ENCODE measurements around the gene HBP1.
"Not testable (repeated sequence)": the region's sequence is repeated elsewhere in the genome, so short reads cannot be mapped to it uniquely, and the experiment has no call there.

HBP1 gene

GRCh38 chr7:107186240-107186639 lies 17.4 kb downstream of the HBP1 start:
- DNase-seq = no peak

GRCh38 chr7:107187774-107188173 lies 19.0 kb downstream of the HBP1 start:
- no peak for DNase-seq

DNA sequence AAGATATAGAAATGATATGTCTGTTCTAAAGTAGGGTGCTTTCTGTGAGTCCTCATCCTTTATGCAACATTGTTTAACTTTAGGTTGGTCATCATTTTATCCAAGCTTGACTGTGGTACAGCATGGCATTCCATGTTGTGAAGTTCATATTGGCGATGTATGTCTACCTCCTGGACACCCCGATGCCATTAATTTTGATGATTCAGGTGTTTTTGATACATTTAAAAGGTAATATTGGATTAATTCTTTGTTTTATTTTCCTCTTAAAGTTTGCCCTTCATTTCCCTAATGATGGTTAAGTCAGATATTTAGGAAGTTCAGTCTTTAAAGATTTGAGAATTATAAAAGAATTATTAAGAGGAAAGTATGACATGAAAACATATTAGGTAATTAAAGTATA lies 21.3 kb downstream of the HBP1 start:
- DNase-seq = no peak

DNA sequence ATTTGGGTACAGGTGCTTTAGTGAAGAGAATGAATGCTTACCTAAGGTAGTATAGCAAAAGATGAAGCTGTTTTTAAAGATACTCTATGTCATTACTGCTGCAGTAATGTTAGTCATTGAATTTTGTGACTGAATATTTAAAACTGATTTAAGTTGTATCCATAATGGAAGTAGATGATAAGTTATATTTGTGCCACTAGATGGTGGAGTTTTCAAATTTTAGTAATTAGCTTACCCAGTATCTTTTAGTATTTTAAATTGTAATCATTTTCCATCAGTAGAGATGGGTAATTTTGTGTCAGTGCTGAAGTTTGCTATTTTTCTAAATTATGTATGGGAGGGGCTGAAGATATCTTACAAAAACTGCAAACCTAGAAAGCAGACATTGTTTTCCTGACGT lies 25.2 kb downstream of the HBP1 start:
- no peak for DNase-seq

GRCh38 chr7:107196834-107197610 lies 28.2 kb downstream of the HBP1 start:
- DNase-seq = no peak

GRCh38 chr7:107201795-107202450 lies 33.1 kb downstream of the HBP1 start:
- peak; percentile 60 for DNase-seq

DNA sequence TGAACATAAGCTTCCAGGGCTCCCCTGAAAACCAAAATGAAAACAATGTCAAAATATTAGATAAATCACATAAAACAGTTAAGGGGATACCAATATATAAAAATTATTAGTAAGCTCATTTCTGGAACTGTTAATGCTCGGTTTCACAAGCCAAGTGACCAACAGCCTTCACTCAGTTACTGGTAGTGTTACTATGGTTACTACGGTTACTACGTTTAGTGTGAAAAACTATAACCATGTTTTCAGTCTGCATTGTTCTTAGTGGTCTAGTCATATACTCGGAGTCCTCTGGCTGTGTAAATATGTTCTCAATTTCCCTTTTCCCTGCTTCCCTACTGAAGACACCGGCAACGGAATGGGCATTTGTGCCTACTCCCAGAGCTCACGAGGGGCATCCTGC lies 34.8 kb downstream of the HBP1 start:
- no peak for DNase-seq

DNA sequence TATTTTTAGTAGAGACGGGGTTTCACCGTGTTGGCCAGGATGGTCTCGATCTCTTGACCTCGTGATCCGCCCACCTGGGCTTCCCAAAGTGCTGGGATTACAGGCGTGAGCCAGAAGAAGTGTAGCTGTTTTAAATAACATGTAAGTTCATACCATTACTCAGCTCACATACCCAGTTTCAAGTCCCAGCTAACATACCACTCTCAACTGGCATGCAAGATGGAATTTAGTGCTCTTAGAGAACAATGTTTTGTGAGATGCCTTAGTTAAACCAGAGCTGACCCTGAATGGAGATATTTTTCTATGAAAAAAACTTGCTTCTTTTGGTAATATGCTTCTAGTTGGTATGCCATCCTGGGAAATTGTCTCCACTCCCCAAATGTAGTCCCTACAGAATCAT lies 37.3 kb downstream of the HBP1 start:
- no peak for DNase-seq

DNA sequence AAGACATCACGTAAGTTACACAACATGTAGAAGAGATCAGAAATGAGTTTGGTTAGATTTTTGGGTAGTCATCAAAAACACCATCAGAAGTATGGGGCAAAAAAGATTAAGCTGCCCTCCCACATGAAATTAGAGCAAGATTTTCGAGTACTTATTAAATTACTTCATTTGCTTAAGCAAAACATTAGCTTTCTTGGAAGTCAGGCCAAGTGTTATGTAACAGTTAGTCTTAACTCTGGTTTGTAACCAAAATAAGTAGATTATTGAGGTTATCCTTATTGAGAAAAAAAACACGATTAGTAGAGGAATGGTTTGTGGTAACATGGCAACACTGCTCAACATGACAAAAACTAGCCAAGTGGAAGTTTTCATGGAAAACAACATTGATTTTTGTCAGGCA lies 37.9 kb downstream of the HBP1 start:
- no peak for DNase-seq

DNA sequence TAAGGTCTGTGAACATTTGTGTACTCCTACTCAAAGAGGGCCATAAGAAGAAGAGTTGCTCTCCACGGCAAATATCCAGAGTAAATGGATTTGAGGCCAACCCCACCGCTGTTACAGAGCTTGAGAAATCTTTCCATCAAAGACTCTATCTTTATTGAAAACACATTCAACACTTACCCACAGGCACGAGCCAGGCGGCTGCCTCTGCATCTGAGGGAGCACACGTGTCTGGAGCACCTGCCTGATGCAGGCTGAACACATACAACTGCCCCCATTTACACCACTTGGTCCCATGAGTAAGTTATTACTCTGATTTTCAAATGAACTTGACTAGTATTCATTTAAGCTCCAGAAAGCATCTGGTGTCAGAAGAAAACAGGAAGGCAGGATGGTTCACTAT lies 38.7 kb downstream of the HBP1 start:
- DNase-seq = no peak

- DNase-seq = no peak
Observed at GRCh38 chr7:107208024-107208521, 39.3 kb downstream of the HBP1 start.

DNA sequence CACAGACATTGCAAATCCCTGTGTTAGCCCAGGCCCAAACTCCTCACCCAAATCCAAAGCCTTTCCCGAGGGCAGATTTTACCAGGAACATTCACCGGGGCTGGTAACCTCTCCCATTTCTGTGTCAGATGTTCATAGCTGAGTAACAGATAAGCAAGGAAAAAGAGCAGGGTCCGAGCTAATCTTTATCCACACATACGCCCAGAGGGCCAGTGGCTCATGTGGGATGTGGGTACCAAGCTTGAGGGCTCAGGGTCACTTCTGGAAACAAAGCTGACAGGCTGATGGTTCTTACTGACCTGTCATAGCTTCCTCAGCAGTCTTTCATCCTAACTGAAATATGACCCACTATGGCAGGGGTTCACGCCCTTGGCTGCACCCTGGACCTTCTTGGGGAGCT lies 39.8 kb downstream of the HBP1 start:
- DNase-seq = no peak

- DNase-seq = no peak
Observed at GRCh38 chr7:107209565-107209964, 40.8 kb downstream of the HBP1 start.

DNA sequence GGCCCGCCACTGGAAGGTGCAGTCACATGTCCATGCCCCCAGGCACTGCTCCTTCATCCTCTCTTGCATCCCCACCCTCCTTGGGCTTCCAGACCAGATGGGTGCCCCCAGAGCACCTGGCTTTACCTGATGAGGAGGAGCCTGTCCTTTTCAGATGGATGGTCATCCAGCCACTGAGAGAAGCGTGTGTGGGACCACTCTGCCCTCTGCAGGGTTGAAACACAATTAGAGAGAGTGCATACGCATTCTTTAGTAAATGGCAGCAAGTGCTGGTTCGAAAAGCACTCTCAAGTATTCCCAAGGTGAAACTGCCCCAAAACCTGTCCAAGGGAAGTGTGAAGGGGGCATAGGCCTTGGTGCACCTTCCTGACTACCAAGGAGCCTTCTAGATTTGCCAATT lies 41.6 kb downstream of the HBP1 start:
- DNase-seq = no peak

DNA sequence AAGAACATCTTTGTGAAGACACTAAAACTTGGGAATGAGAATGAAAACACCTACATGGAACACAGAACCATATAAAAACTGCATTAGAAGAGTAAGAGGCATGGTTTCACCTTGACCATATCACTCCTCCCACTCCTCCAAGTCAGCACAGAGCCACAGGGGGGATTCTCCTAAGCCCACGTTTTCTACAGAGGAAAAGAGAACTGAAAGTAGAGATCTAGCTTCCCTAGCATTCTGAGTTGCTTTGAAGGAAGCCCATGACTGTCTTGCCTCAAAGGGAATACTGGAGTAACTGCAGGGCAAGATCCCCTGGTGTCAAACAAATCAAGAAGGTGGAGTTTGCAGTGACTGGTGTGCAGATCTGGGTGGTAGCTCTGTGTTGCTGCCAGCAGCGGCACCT lies 43.9 kb downstream of the HBP1 start:
- no peak for DNase-seq

DNA sequence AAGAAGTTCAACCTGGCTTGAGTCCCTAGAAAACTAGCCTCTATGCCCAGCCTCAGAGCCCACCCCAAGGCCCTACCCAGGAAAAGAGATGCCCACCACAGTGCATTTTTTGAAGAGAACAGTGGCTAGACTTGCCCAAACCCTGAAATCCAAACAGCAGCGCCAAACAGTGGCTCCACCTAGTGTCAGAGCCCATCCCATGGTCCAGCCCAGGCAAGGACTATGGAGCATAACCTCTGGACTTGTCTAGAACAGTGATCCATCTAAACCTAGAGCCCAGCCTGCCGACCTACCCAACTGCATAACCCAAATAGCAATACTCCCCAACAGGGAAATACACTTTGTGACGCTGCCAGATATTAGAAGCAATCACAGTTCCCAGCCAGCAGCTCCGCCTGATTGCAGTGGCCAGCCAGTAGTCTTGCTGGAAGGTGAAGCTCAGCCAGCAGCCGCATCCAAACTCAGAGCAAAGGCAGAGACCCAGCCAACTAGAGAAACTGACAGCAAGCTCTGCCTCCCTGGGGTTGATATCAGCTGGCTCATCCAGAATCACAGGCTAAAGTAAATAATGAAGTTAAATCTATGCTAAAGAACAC lies 44.5 kb downstream of the HBP1 start:
- DNase-seq = no peak

DNA sequence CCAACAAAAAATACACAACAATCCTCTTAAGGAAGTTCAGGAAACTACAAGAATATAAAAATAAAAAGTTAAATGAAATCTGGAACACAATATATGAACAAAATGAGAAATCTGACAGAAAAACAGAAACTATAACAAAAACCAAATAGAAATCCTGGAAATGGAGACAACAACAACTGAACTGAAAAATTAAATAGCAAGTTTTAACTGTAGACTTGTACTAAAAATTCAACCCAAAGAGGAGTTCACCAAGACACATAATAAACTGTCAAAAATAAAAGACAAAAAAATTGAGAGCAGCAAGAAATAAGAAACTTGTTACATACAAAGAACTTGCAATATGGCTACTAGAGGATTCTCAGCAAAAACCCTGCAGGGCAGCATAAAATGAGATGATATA lies 45.1 kb downstream of the HBP1 start:
- DNase-seq = no peak

DNA sequence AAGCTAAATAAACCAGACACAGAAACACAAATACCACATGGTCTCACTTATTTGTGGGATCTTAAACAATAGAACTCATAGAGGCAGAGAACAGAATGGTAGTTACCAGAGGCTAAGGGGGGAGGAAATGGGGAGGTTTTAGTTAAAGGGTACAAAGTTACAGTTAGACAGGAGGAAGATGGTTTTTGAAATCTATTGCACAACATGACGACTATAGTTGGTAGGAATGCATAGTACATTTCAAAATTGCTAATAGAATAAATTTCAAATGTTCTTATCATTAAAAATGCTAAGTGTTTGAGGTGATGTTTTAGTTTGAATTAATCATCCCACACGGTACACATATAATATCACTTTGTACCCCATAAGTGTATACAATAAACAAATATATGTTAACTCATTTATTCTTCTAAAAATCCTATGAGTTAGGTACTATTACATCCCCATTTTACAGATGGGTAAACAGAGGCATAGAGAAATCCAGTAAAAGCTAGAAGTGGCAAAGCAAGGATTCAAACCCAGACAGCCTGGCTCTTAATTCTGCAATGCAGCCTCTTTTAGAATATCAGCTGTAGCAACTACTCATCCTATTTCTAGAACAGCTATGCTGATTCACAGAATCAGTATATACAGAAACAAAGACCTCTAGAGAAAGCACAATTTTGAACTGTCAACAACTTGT lies 50.9 kb downstream of the HBP1 start:
- no peak for DNase-seq

DNA sequence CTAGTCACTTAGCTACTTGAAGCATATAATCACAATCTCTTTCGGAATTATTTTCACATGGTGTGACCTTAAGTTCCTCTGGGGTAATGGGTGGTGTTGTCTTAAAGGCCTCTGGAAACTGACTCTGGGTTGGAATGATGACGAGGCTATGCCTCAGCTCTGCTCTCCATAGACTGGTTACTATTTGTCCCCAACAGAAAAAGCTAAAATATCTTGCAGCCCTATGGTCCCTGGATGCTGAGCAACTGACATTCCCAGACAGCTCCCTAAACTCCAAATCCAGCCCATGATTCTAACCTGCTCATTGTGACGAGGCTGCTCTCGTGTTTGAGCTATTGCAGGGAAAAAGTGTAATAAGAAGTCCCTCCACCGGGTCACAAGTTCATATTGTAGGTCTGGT lies 51.6 kb downstream of the HBP1 start:
- DNase-seq = no peak

DNA sequence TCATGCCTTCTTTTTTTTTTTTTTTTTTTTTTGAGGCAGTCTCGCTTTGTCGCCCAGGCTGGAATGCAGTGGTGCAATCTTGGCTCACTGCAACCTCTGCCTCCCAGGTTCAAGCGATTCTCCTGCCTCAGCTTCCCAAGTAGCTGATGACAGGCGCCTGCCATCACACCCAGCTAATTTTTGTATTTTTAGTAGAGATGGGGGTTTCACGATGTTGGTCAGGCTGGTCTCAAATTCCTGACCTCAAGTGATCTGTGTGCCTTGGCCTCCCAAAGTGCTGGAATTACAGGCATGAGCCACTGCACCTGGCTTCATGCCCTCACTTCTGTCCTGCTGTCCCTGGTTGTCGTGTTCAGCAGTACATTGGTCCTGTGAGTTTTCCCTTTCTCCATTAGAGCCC lies 52.0 kb downstream of the HBP1 start:
- not testable (repeated sequence) for DNase-seq

GRCh38 chr7:107224374-107225223 lies 55.8 kb downstream of the HBP1 start:
- no peak for DNase-seq

- DNase-seq = no peak
Observed at GRCh38 chr7:107228291-107228690, 59.5 kb downstream of the HBP1 start.

GRCh38 chr7:107230334-107230733 lies 61.5 kb downstream of the HBP1 start:
- DNase-seq = no peak
